ENCODE measurements around the gene LIMS3.
"Not testable (repeated sequence)": the region's sequence is repeated elsewhere in the genome, so short reads cannot be mapped to it uniquely, and the experiment has no call there.

LIMS3 gene, protein sequence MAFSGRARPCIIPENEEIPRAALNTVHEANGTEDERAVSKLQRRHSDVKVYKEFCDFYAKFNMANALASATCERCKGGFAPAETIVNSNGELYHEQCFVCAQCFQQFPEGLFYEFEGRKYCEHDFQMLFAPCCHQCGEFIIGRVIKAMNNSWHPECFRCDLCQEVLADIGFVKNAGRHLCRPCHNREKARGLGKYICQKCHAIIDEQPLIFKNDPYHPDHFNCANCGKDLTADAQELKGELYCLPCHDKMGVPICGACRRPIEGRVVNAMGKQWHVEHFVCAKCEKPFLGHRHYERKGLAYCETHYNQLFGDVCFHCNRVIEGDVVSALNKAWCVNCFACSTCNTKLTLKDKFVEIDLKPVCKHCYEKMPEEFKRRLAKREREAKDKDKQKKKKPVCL

DNA sequence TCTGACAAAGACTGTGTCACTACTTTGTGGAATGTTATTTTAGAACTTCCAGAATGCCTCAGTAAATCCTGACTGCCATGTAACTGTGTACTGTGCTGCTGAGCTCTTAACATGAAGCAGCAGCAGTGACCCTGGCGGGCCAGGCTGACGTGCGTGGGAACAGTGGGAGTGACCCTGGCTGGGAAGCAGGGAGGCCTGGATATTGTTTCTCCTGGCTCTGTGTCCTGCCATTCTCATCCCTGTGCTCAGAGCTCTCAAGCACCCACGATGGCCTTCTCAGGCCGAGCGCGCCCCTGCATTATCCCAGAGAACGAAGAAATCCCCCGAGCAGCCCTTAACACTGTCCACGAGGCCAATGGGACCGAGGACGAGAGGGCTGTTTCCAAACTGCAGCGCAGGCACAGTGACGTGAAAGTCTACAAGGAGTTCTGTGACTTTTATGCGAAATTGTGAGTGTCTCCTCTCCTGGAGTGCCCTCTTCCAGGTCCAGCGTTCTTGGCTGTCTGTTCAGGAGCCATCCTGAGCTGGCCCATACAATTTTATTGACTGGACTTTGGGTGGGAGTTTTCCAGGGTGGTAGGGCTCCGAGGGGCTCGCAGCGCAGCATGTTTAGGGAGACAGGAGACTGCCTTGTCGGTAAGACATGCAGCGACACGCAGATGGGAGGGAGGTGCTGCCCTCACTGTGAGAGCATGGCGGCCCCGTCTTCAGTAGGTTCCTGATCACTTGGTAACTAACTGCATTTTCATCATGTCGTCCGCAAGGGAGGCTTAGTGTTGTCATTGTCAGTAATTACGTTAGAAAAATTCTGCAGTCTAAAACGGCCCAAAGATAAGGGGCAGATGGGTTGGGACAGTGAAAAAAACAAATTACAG is at the start of gene LIMS3:
TSS of gene LIMS3 (plus strand) at position 227 of the 875 bp plus-strand sequence. CDS start at position 268, 41 bp downstream.
- H3K36me3 ChIP-seq (ENCODE audit: control insufficient read depth in 1 of 2, insufficient read depth in 2 of 2, low read length in 2 of 2); H3K4me3 ChIP-seq (ENCODE audit: low read depth in 1 of 2, low read length in 2 of 2); H3K27me3 ChIP-seq (ENCODE audit: low read depth, low read length); H3K27ac ChIP-seq (ENCODE audit: low read length); H3K4me1 ChIP-seq (ENCODE audit: control insufficient read depth in 1 of 2, insufficient read depth in 2 of 2, low read length in 2 of 2); H3K9me3 ChIP-seq (ENCODE audit: control insufficient read depth in 1 of 2, low read length in 2 of 2): not testable (repeated sequence)

DNA sequence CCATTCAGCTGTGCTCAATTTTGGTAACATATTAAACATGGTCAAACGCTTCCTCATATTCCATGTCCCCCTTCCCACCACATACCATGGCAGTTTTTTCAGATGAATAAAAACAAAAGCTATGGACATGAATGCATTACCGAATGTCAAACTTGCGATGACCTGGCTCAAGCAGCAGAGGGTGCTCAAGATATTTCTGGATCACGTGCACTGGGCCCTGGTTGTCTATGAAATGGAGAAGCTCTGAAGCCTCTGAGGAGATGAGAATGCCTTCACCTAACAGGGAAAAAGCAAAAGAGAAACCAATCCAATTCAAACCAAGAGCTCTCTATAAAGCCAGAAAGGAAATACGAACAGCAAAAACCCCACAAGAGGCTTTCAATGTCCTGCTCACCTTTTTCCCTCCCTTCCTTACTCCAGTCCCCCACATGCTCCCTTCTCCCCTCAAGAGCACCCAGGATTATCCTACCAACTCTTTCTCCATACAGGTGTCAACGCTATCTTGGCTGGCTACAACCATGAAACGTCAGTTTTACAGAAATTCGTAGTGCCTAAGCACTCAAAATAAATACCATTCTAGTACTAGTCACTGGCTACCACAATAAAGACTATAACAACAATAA is 27.2 kb upstream of the LIMS3 start:
- not testable (repeated sequence) for H3K9me3 ChIP-seq (ENCODE audit: control insufficient read depth in 1 of 2, low read length in 2 of 2); H3K4me3 ChIP-seq (ENCODE audit: low read depth in 1 of 2, low read length in 2 of 2); H3K27me3 ChIP-seq (ENCODE audit: low read depth, low read length); H3K27ac ChIP-seq (ENCODE audit: low read length); H3K4me1 ChIP-seq (ENCODE audit: control insufficient read depth in 1 of 2, insufficient read depth in 2 of 2, low read length in 2 of 2); H3K36me3 ChIP-seq (ENCODE audit: control insufficient read depth in 1 of 2, insufficient read depth in 2 of 2, low read length in 2 of 2)

DNA sequence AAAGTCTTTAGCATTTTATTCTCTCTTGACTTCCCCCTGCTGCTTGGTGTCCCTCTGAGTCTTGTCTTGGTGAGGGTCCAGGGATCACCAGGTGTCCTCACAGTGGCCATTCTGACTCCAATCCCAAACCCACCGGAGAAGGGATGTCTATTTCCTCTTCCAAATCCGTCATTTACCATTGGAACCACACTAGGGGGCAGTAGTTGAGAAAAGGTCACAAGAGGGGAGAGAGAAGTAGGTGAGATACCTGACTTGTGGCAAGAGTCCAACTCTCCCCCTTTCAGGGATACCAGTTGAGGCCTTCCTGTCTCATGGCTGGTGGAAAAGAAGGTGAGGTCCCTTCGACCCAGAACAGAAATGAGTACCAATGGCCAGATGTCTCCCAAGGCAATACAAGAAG is 21.9 kb upstream of the LIMS3 start:
- not testable (repeated sequence) for H3K27me3 ChIP-seq (ENCODE audit: low read depth, low read length); H3K4me1 ChIP-seq (ENCODE audit: control insufficient read depth in 1 of 2, insufficient read depth in 2 of 2, low read length in 2 of 2); H3K4me3 ChIP-seq (ENCODE audit: low read depth in 1 of 2, low read length in 2 of 2); H3K36me3 ChIP-seq (ENCODE audit: control insufficient read depth in 1 of 2, insufficient read depth in 2 of 2, low read length in 2 of 2); H3K27ac ChIP-seq (ENCODE audit: low read length); H3K9me3 ChIP-seq (ENCODE audit: control insufficient read depth in 1 of 2, low read length in 2 of 2)

DNA sequence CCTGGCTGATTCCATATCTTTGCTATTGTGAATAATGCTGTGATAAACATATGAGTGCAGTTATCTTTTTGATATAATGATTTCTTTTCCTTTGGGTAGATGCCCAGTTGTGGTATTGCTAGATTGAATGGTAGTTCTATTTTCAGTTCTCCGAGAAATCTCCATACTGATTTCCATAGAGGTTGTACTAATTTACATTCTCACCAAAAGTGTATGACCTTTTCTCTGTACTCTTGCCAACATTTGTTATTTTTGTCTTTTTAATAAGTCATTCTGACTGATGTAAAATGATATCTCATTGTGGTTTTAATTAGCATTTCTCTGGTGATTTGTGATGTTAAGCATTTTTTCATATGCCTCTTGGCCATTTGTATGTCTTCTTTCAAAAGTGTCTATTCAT is 16.4 kb upstream of the LIMS3 start:
- not testable (repeated sequence) for H3K4me1 ChIP-seq (ENCODE audit: control insufficient read depth in 1 of 2, insufficient read depth in 2 of 2, low read length in 2 of 2); H3K9me3 ChIP-seq (ENCODE audit: control insufficient read depth in 1 of 2, low read length in 2 of 2); H3K27ac ChIP-seq (ENCODE audit: low read length); H3K27me3 ChIP-seq (ENCODE audit: low read depth, low read length); H3K4me3 ChIP-seq (ENCODE audit: low read depth in 1 of 2, low read length in 2 of 2); H3K36me3 ChIP-seq (ENCODE audit: control insufficient read depth in 1 of 2, insufficient read depth in 2 of 2, low read length in 2 of 2)

DNA sequence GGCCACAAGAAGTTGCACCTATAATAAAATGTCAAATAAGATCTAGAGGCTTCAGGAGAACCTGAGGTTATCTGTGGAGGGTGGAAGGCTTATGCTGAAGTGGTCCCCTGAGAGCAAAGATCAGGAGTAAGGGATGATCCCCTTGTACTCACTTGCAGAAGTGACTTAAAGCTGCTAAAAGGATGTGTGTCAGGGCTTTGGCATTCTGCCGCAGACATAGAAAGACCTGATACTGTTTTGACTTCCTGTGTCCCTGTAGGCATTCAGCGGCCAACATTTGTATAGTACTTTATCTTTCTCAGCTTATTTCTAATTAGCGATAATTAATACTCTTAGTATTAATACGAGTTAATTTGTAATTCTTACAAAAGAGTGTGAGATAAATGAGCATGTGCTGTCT is 10.1 kb upstream of the LIMS3 start:
- H3K27me3 ChIP-seq (ENCODE audit: low read depth, low read length); H3K27ac ChIP-seq (ENCODE audit: low read length); H3K4me3 ChIP-seq (ENCODE audit: low read depth in 1 of 2, low read length in 2 of 2); H3K9me3 ChIP-seq (ENCODE audit: control insufficient read depth in 1 of 2, low read length in 2 of 2); H3K36me3 ChIP-seq (ENCODE audit: control insufficient read depth in 1 of 2, insufficient read depth in 2 of 2, low read length in 2 of 2); H3K4me1 ChIP-seq (ENCODE audit: control insufficient read depth in 1 of 2, insufficient read depth in 2 of 2, low read length in 2 of 2): not testable (repeated sequence)

DNA sequence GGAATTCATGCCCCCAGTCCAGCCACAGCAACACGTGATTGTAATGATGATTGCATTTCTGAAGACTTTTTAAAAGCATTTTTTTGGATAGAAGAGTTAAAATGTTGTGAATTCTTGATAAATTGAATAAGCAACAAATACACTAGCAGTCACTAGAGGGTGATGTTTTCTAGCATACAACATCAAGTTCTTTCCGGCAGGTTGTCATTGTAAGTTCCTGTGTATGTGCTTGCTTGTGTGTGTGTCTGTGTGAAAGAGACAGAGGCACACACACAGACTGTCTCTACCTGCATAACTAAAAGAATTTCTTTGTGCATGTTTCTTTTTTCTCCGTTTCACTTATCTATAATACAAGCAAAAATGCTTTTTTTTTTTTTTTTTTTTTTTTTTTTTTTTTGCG is 8.6 kb upstream of the LIMS3 start:
- H3K9me3 ChIP-seq (ENCODE audit: control insufficient read depth in 1 of 2, low read length in 2 of 2); H3K4me1 ChIP-seq (ENCODE audit: control insufficient read depth in 1 of 2, insufficient read depth in 2 of 2, low read length in 2 of 2); H3K36me3 ChIP-seq (ENCODE audit: control insufficient read depth in 1 of 2, insufficient read depth in 2 of 2, low read length in 2 of 2); H3K27ac ChIP-seq (ENCODE audit: low read length); H3K4me3 ChIP-seq (ENCODE audit: low read depth in 1 of 2, low read length in 2 of 2); H3K27me3 ChIP-seq (ENCODE audit: low read depth, low read length): not testable (repeated sequence)

DNA sequence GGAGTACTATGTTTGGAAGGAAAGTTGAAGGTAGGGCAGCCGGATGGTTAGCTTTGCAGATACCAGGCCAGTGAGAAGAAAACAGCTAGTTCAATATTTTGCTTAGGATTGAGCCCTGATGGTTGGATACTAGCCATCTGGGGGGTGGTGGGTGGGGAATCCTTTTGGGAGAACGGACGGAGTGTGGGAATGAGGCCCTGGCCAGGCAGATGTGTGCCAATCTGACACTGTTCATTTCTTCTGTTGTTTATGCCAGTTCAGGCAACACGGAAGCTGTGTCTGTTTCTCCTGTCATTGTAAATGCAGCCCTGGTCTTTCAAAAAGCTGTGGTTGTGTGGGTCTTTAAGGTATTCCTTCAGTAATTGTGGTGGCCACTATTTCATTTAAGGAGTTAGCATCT is 7.5 kb upstream of the LIMS3 start:
- H3K27ac ChIP-seq (ENCODE audit: low read length); H3K9me3 ChIP-seq (ENCODE audit: control insufficient read depth in 1 of 2, low read length in 2 of 2); H3K4me3 ChIP-seq (ENCODE audit: low read depth in 1 of 2, low read length in 2 of 2); H3K27me3 ChIP-seq (ENCODE audit: low read depth, low read length); H3K4me1 ChIP-seq (ENCODE audit: control insufficient read depth in 1 of 2, insufficient read depth in 2 of 2, low read length in 2 of 2); H3K36me3 ChIP-seq (ENCODE audit: control insufficient read depth in 1 of 2, insufficient read depth in 2 of 2, low read length in 2 of 2): not testable (repeated sequence)

DNA sequence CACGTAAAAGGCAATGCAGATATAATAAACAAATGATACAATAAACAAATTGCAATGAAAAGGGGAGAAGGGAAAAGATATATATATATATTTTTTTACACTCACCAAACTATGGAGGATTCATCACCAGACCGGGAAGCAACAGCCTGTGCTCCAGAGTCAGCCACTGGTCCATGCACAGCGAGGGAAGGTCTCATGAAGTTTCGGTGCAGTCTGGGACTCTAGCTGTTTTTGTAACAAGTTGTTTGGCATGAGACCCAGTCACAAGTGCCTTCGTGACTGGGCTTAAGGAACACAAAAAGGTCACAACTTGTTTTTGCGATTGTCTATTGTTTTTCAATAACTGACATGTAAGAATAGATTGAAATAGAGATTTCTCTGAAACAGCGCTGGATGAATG is 4.8 kb upstream of the LIMS3 start:
- H3K4me1 ChIP-seq (ENCODE audit: control insufficient read depth in 1 of 2, insufficient read depth in 2 of 2, low read length in 2 of 2); H3K9me3 ChIP-seq (ENCODE audit: control insufficient read depth in 1 of 2, low read length in 2 of 2); H3K4me3 ChIP-seq (ENCODE audit: low read depth in 1 of 2, low read length in 2 of 2); H3K27me3 ChIP-seq (ENCODE audit: low read depth, low read length); H3K36me3 ChIP-seq (ENCODE audit: control insufficient read depth in 1 of 2, insufficient read depth in 2 of 2, low read length in 2 of 2); H3K27ac ChIP-seq (ENCODE audit: low read length): not testable (repeated sequence)

DNA sequence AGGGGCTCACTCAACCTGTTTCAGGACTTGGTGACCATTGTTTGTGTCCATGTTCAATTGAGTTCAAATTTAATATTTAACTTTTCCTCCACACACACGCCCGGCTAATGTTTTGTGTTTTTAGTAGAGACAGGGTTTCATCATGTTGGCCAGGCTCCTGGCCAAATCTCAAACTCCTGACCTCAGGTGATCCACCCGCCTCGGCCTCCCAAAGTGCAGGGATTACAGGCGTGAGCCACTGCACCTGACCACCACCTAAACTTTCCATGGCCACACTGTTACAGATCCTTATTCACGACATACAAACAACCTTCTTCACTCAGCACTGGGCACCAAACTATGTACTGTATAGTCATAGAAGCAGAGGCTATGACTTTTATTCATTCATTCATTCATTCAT is 4.3 kb upstream of the LIMS3 start:
- H3K9me3 ChIP-seq (ENCODE audit: control insufficient read depth in 1 of 2, low read length in 2 of 2); H3K4me3 ChIP-seq (ENCODE audit: low read depth in 1 of 2, low read length in 2 of 2); H3K4me1 ChIP-seq (ENCODE audit: control insufficient read depth in 1 of 2, insufficient read depth in 2 of 2, low read length in 2 of 2); H3K27me3 ChIP-seq (ENCODE audit: low read depth, low read length); H3K36me3 ChIP-seq (ENCODE audit: control insufficient read depth in 1 of 2, insufficient read depth in 2 of 2, low read length in 2 of 2); H3K27ac ChIP-seq (ENCODE audit: low read length): not testable (repeated sequence)

DNA sequence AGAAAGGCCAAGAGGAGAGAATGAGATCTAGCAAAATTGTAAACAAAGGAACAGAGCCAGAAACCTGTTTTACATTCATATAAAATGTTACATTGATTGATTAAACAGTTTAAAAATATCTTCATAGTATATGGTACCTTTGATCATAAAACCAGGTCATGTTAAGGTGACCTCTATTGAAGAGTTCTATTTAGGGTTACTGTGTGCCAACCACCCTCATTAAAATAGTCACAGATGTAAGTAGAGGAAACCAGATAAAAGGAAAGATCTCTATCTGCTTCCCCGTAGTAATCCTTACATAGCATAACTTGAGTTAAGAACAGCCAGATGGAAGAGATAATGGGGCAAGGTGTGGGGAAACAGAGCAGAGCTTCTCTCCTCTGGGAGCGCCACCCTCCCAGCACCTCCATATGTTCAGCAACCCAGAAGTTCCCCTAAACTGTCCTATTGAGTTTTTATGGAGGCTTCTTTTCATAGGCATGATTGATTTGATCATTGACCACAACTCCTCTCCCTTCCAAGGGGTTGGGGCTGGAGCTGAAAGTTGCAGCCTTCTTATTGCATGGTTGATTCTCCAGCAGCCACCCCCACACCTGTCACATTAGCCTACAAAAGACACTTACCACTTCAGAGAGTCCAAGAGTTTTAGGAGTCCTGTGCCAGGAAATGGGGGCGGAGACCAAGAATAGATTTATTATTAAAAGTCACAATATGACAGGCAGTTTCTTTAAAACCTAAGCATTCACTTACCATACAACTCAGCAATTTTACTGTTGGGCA is 3.2 kb upstream of the LIMS3 start:
- not testable (repeated sequence) for H3K4me3 ChIP-seq (ENCODE audit: low read depth in 1 of 2, low read length in 2 of 2)

DNA sequence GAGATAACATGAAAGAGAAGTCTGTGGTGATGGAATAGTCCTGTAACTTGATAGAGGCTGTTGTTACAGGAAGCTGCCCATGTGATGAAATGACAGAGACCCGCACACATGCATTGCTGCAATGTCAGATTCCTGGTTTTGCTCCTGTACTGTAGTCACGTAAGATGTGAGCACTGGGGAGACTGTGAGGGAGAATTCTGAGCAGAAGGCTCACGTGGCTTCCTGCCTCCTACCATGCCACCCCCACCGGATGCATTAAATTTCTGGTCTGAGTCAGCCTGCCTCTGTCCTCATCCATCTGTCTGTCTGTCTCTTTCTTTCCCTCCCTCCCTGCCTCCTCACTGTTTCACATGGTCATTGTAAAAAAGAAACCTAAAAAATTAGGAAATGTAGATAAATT is 2.3 kb upstream of the LIMS3 start:
- H3K36me3 ChIP-seq (ENCODE audit: control insufficient read depth in 1 of 2, insufficient read depth in 2 of 2, low read length in 2 of 2); H3K4me3 ChIP-seq (ENCODE audit: low read depth in 1 of 2, low read length in 2 of 2); H3K27me3 ChIP-seq (ENCODE audit: low read depth, low read length); H3K4me1 ChIP-seq (ENCODE audit: control insufficient read depth in 1 of 2, insufficient read depth in 2 of 2, low read length in 2 of 2); H3K27ac ChIP-seq (ENCODE audit: low read length); H3K9me3 ChIP-seq (ENCODE audit: control insufficient read depth in 1 of 2, low read length in 2 of 2): not testable (repeated sequence)

More for the DNA sequence above, 3.2 kb upstream of the LIMS3 start:
- not testable (repeated sequence) for H3K27ac ChIP-seq (ENCODE audit: low read length); H3K27me3 ChIP-seq (ENCODE audit: low read depth, low read length); H3K4me1 ChIP-seq (ENCODE audit: control insufficient read depth in 1 of 2, insufficient read depth in 2 of 2, low read length in 2 of 2); H3K9me3 ChIP-seq (ENCODE audit: control insufficient read depth in 1 of 2, low read length in 2 of 2); H3K36me3 ChIP-seq (ENCODE audit: control insufficient read depth in 1 of 2, insufficient read depth in 2 of 2, low read length in 2 of 2)

All from muscle layer of duodenum (tissue), 2 donors.